Effector memory CD8-positive, alpha-beta T cell (primary cell): ENCODE data around the gene RNF145.
"Not testable (repeated sequence)": the region's sequence is repeated elsewhere in the genome, so short reads cannot be mapped to it uniquely, and the experiment has no call there.

Experiments
- ATAC-seq: fragments of 150-1000 bp; cut with Tn5 transposase; replicated peaks from 2 replicates; pipeline ENCODE4 v1.10.0; 2021; ENCODE audit warnings: mild to moderate bottlenecking, moderate library complexity
- DNase-seq, 3 experiments: peaks; one replicate each; pipeline ENCODE4 v3.0.0; 2021
- H3K27ac Mint-ChIP-seq, 2 donors: one replicate each; pipeline ENCODE4 v1.8.0; 2022; ENCODE audit warnings: mild to moderate bottlenecking in 2 of 2, mixed read lengths in 2 of 2, moderate library complexity in 2 of 2
- H3K27me3 Mint-ChIP-seq, 2 donors: one replicate each; pipeline ENCODE4 v1.8.0; 2022; ENCODE audit warnings: mixed read lengths in 2 of 2
- H3K36me3 Mint-ChIP-seq: one replicate; pipeline ENCODE4 v1.8.0; 2022; ENCODE audit warnings: mild to moderate bottlenecking, moderate library complexity, mixed read lengths; ENCODE audit not compliant: insufficient read depth
- H3K4me1 Mint-ChIP-seq, 2 donors: one replicate each; pipeline ENCODE4 v1.8.0; 2022; ENCODE audit warnings: low read depth in 2 of 2, mixed read lengths in 2 of 2
- H3K4me3 Mint-ChIP-seq, 2 donors: one replicate each; pipeline ENCODE4 v1.8.0; 2022; ENCODE audit warnings: mild to moderate bottlenecking in 2 of 2, mixed read lengths in 2 of 2, moderate library complexity in 2 of 2
- H3K9me3 Mint-ChIP-seq, 2 donors: one replicate each; pipeline ENCODE4 v1.8.0; 2022; ENCODE audit warnings: mixed read lengths in 2 of 2
- total RNA-seq, 9 experiments: gene quantifications; one replicate each; lab custom pipeline; 2026; lab: John Stamatoyannopoulos, UW

RNF145 gene
- 49.7 to 462 (median 109) reads per million in 9 experiments for total RNA-seq

- Mint-ChIP-seq H3K9me3 (no peaks in the 10 kb centered on the region), H3K4me3 (peak within 1 kb of the TSS; percentile 99), H3K27ac (peak within 1 kb of the TSS; percentile 96 to 97), H3K36me3 (peaks cover 35% of the 10 kb centered on the region), H3K4me1 (peaks cover 40 to 49% of the 10 kb centered on the region in 2 donors), H3K27me3 (no peaks in the 10 kb centered on the region)
- ATAC-seq (peak; percentile 81), DNase-seq (peak; percentile 89 to 91 (median 90))
These were observed at the start of gene RNF145 for GRCh38 chr5:159209438-159210209. Gene RNF145 (minus strand): TSS chr5:159209553. CDS start chr5:159203617, 5,936 bp downstream.

DNA sequence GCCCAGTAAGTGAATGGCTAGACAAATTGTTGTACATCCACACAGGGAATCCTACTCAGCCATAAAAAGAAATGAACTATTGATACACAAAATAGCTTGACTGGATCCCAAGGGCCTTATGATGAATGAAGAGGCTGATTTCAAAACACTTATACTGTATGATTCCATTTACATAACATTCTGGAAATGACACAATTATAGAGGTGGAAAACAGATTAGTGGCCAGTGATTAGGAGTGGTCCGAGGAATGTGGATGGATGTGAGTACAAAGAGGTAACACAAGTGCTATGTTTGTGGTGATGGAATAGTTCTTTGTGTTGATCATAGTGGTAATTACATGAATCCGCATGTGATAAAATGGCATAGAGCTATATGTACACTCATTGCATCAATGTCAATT lies 49.0 kb upstream of the RNF145 start:
- H3K4me1 Mint-ChIP-seq, result peaks cover 11 to 18% of the 10 kb centered on the region in 2 donors
- no peak overlapping the region for H3K4me3 Mint-ChIP-seq
- no peaks in the 10 kb centered on the region for H3K9me3 Mint-ChIP-seq
- no peak overlapping the region for H3K27ac Mint-ChIP-seq
- ATAC-seq (no peak), DNase-seq (no peak)
- H3K36me3 Mint-ChIP-seq, result peaks cover 7% of the 10 kb centered on the region
- H3K27me3 Mint-ChIP-seq, result peaks cover 15 to 21% of the 10 kb centered on the region in 2 donors

DNA sequence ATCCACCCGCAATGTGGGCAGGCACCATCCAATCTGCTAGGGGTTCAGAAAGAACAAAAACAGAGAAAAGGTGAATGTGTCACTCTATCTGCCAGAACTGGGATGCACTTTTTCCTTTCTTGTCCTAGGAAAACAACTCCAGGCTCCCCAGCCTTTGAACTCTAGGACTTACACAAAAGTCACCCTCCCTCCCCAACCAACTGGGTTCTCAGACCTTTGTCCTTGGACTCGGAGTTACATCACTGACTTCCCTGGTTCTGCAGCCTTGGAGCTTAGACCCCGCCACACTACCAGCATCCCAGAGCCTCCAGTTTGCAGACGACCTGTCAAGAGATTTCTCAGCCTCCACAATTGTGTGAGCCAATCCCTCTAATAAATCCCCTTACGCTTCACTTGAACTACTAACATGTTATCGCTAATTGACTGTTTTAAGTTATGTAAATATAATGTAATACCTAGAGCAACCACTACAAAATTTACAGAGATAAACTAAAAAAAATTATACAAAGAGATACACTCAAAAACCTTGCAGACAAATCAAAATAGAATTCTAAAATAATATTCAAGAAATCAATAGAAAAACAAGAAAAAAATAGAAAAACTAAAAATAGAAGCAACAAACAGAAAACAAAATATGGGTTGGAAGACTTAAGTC lies 48.4 kb upstream of the RNF145 start:
- H3K4me1 Mint-ChIP-seq, result peaks cover 7 to 17% of the 10 kb centered on the region in 2 donors
- ATAC-seq (no peak), DNase-seq (no peak)
- H3K27me3 Mint-ChIP-seq, result peaks cover 19 to 21% of the 10 kb centered on the region in 2 donors
- H3K27ac Mint-ChIP-seq, result no peak overlapping the region
- H3K4me3 Mint-ChIP-seq, result no peak overlapping the region
- no peaks in the 10 kb centered on the region for H3K9me3 Mint-ChIP-seq
- peaks cover 1% of the 10 kb centered on the region for H3K36me3 Mint-ChIP-seq

DNA sequence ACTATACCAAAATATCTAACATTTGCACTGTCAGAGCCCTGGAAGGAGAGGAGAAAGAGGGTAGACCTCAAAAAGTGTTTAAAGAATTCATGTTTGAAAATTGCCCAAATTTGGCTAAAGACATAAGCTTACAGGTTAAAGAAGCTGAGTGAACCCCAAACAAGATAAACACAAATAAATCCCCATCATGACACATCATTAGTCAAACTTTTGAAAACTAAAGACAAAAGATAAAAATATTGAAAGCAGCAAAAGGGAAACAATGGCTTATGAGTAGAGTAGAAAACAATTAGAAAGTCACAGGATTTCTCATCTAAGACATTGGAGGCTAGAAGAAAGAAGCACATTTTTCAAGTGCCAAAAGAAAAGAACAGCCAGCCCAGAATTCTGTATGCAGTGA lies 47.7 kb upstream of the RNF145 start:
- DNase-seq (no peak), ATAC-seq (no peak)
- Mint-ChIP-seq H3K4me1 (peaks cover 3 to 12% of the 10 kb centered on the region in 2 donors), H3K4me3 (no peak overlapping the region), H3K27me3 (peaks cover 21% of the 10 kb centered on the region in 2 donors), H3K36me3 (no peaks in the 10 kb centered on the region), H3K27ac (no peak overlapping the region), H3K9me3 (no peaks in the 10 kb centered on the region)

- Mint-ChIP-seq H3K9me3 (no peaks in the 10 kb centered on the region), H3K4me3 (no peak overlapping the region), H3K27ac (no peak overlapping the region), H3K27me3 (peaks cover 38 to 57% of the 10 kb centered on the region in 2 donors), H3K36me3 (no peaks in the 10 kb centered on the region), H3K4me1 (no peaks in the 10 kb centered on the region)
- DNase-seq (no peak), ATAC-seq (no peak)
These were observed 42.8 kb upstream of the RNF145 start for GRCh38 chr5:159252195-159252594.

DNA sequence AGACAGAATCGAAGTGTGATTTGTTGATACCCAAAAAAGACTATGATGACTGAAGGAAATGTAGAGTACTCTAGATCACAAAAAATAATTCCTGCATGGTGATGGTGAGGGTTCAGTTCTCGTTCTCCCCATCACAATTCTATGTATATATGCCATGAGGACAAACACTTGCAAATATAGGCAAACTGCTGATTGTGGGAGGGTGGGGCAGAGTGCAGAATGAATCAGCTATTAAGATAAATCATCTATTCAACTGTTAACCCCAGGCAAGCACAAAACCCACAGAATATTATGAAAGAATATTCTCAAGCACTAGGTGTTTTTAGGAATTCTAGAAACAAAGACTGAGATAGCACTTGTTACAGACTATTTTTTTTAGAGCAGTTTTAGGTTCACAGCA lies 39.8 kb upstream of the RNF145 start:
- DNase-seq (no peak), ATAC-seq (no peak)
- H3K27ac Mint-ChIP-seq, result no peak overlapping the region
- no peak overlapping the region for H3K4me3 Mint-ChIP-seq
- peaks cover 23 to 55% of the 10 kb centered on the region in 2 donors for H3K27me3 Mint-ChIP-seq
- H3K36me3 Mint-ChIP-seq, result no peaks in the 10 kb centered on the region
- H3K9me3 Mint-ChIP-seq, result no peaks in the 10 kb centered on the region
- H3K4me1 Mint-ChIP-seq, result no peaks in the 10 kb centered on the region

- no peaks in the 10 kb centered on the region for H3K9me3 Mint-ChIP-seq
- no peak for ATAC-seq
- no peak overlapping the region for H3K4me3 Mint-ChIP-seq
- no peak overlapping the region for H3K27ac Mint-ChIP-seq
- no peak for DNase-seq
- H3K4me1 Mint-ChIP-seq, result peaks cover 0 to 2% of the 10 kb centered on the region in 2 donors
- H3K27me3 Mint-ChIP-seq, result peaks cover 17 to 40% of the 10 kb centered on the region in 2 donors
- H3K36me3 Mint-ChIP-seq, result no peaks in the 10 kb centered on the region
These were observed 35.5 kb upstream of the RNF145 start for GRCh38 chr5:159244890-159245289.

- no peaks in the 10 kb centered on the region for H3K36me3 Mint-ChIP-seq
- no peaks in the 10 kb centered on the region for H3K9me3 Mint-ChIP-seq
- no peak for ATAC-seq
- no peak overlapping the region for H3K4me3 Mint-ChIP-seq
- no peak overlapping the region for H3K27ac Mint-ChIP-seq
- no peak for DNase-seq
- H3K4me1 Mint-ChIP-seq, result peaks cover 0 to 2% of the 10 kb centered on the region in 2 donors
- peaks cover 11 to 32% of the 10 kb centered on the region in 2 donors for H3K27me3 Mint-ChIP-seq
These were observed 34.8 kb upstream of the RNF145 start for GRCh38 chr5:159244163-159244562.

DNA sequence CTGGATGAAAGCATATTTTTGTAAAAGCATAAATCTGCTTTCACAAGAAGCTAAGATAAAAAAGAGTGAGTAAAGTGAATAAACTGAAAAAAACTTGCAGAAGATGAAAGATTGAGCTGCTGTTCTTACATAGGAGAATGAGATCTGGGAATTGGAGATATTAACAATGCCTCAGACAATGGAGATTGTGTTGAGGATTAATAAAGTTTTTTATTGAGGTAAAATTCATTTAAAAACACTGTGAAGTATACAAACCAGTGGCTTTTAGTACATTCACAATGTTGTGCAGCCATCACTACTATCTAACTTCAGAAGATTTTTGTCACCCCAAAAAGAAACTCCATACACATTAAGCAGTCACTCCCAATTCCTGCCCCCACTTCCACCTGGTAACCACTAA lies 34.0 kb upstream of the RNF145 start:
- Mint-ChIP-seq H3K27me3 (peaks cover 6 to 25% of the 10 kb centered on the region in 2 donors), H3K36me3 (no peaks in the 10 kb centered on the region), H3K27ac (no peak overlapping the region), H3K9me3 (no peaks in the 10 kb centered on the region), H3K4me1 (peaks cover 0 to 2% of the 10 kb centered on the region in 2 donors), H3K4me3 (no peak overlapping the region)
- ATAC-seq (no peak), DNase-seq (no peak)

GRCh38 chr5:159242656-159243055 lies 33.3 kb upstream of the RNF145 start:
- ATAC-seq (no peak), DNase-seq (no peak)
- Mint-ChIP-seq H3K36me3 (no peaks in the 10 kb centered on the region), H3K27ac (no peak overlapping the region), H3K4me1 (peaks cover 0 to 2% of the 10 kb centered on the region in 2 donors), H3K27me3 (peaks cover 6 to 17% of the 10 kb centered on the region in 2 donors), H3K9me3 (no peaks in the 10 kb centered on the region), H3K4me3 (no peak overlapping the region)

GRCh38 chr5:159241946-159242552 lies 32.7 kb upstream of the RNF145 start:
- DNase-seq (no peak), ATAC-seq (no peak)
- H3K4me1 Mint-ChIP-seq, result peaks cover 0 to 2% of the 10 kb centered on the region in 2 donors
- no peak overlapping the region for H3K27ac Mint-ChIP-seq
- no peaks in the 10 kb centered on the region for H3K36me3 Mint-ChIP-seq
- H3K9me3 Mint-ChIP-seq, result no peaks in the 10 kb centered on the region
- peaks cover 6 to 11% of the 10 kb centered on the region in 2 donors for H3K27me3 Mint-ChIP-seq
- no peak overlapping the region for H3K4me3 Mint-ChIP-seq

DNA sequence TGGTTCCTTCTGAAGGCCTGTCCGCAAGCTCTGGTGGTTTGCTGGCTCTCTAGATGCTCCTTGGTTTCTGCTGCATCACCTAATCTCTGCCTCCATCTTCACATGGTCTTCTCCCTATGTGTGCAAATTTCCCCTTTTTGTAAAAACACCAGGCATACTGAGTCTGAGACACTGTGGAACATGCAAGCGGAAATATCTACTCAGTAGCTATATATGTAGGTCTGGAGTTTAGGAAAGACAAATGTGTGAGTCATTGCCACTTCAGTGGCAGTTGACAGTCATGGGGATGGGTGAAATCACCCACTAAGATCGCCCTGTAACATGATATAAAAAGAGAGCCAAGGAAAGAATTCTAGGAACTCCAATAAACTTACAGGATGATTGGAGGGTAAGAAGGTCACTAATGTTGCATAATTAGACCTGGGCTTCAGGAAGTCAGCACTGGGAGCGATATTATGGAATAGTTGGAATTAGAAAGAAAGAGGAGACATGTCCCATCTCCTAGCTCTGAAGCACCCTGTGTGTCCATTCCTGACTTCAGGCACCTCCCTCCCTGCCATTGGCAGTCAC lies 31.0 kb upstream of the RNF145 start:
- Mint-ChIP-seq H3K36me3 (no peaks in the 10 kb centered on the region), H3K27ac (no peak overlapping the region), H3K27me3 (peaks cover 0 to 2% of the 10 kb centered on the region in 2 donors), H3K9me3 (no peaks in the 10 kb centered on the region), H3K4me3 (no peak overlapping the region), H3K4me1 (peaks cover 0 to 2% of the 10 kb centered on the region in 2 donors)
- DNase-seq (no peak), ATAC-seq (no peak)

DNA sequence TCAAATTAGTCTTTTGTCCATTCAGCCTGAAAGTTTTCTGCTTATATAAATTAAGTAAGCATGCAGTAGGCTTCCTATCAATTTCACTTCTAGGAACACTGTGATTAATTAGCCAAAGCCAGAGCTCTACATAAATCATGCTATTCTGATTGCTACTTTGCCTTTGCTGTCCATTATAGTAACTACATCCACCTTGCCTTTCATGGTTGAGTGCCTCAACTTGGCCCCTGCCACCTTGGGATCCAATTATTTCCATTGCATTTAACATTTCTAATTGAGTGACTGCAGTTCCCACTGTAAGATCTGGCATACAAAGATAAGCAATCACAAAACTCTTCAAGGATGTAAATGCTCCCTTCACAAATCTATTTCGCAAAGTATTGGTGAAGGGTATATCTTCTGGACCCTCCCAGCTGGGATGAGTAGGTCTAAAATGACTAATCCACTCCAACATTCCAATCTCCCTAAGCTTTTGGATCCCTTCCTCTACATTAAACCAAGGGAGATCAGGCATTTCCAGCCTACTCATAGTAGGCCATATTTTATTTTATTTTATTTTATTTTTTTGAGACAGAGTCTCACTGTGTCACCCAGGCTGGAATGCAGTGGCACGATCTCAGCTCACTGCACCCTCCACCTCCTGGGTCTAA lies 26.6 kb upstream of the RNF145 start:
- ATAC-seq, H3K27ac Mint-ChIP-seq, DNase-seq, H3K4me1 Mint-ChIP-seq, H3K4me3 Mint-ChIP-seq, H3K36me3 Mint-ChIP-seq, H3K9me3 Mint-ChIP-seq: not testable (repeated sequence)
- peaks cover 0 to 13% of the 10 kb centered on the region in 2 donors for H3K27me3 Mint-ChIP-seq
